Adrenal gland (tissue), 12 donors: ENCODE results near the gene PLA2G2C. TPM values are rescaled to one million over a fixed set of nuclear protein-coding genes. Genes with fewer than 3 reads are reported as not detected.
A peak's percentile ranks its signal among the peaks of the same experiment; 100 is the strongest.

Experiments
- DNase-seq, 7 donors: peaks; one replicate each; pipeline ENCODE4 v3.0.0-alpha.2; 2019 to 2020
- H3K27ac ChIP-seq, 5 donors: fragments of 200-600 bp; sonication (generic) in 4 of 5; 1 replicate in 3 of 5; 2 replicates in 2 of 5; pipeline versions ENCODE4 v1.5.1 to v1.8.0; 2016 to 2020; ENCODE audit warnings: mild to moderate bottlenecking in 1 of 5
- H3K27me3 ChIP-seq: fragments of 200-600 bp; 2 replicates; pipeline ENCODE4 v1.8.0; 2021
- H3K36me3 ChIP-seq, 2 donors: fragments of 200-600 bp; replicated peaks in 1 of 2; 1 replicate in 1 of 2; 2 replicates in 1 of 2; pipeline versions ENCODE4 v1.5.1 to v1.8.0; 2018 to 2022
- H3K4me1 ChIP-seq, 2 donors: fragments of 200-600 bp; replicated peaks in 1 of 2; 1 replicate in 1 of 2; 2 replicates in 1 of 2; pipeline versions ENCODE4 v1.5.1 to v1.8.0; 2018 to 2021
- H3K4me3 ChIP-seq, 4 donors: fragments of 200-600 bp; sonication (generic) in 3 of 4; one replicate each; pipeline ENCODE4 v1.5.1; 2016 to 2018
- H3K9me3 ChIP-seq, 3 donors: fragments of 200-600 bp; sonication (generic) in 1 of 3; replicated peaks in 1 of 3; 1 replicate in 2 of 3; 2 replicates in 1 of 3; pipeline versions ENCODE4 v1.5.1 to v1.8.0; 2016 to 2021
- CTCF ChIP-seq, 6 experiments: fragments of 450-650 bp in 4 of 6; fragments of 200-600 bp in 2 of 6; sonication (generic) in 1 of 6; IDR thresholded peaks; 1 replicate in 5 of 6; 2 replicates in 1 of 6; pipeline versions ENCODE4 v1.5.1 to v1.8.0; 2016 to 2021; ENCODE audit warnings: antibody characterized with exemption in 6 of 6, mild to moderate bottlenecking in 2 of 6, moderate library complexity in 1 of 6
- POLR2A ChIP-seq, 2 donors: fragments of 450-650 bp; IDR thresholded peaks; one replicate each; pipeline ENCODE4 v1.6.1; 2017; ENCODE audit warnings: antibody characterized with exemption in 2 of 2, mild to moderate bottlenecking in 2 of 2, moderate library complexity in 1 of 2
- WGBS, 4 donors: extraction: QIAGEN DNeasy Blood & Tissue Kit in 2 of 4; methylation state at CpG; one replicate each; pipeline versions ENCODE4 v1.1.5 to v1.1.7; 2013 to 2017; 5-methylcytosine and 5-hydroxymethylcytosine counted together
- intact Hi-C, 2 donors: fragments of 100-400 bp; cut with DNase I; formaldehyde crosslinking; loops; one replicate each; pipeline versions ENCODE4 v1.14.1 to v1.15.0; 2022 to 2023
- polyA plus RNA-seq, 3 donors: library from polyadenylated mRNA; stranded (reverse); fragments of 200-250 nt in 2 of 3; fragments of 350-450 nt in 1 of 3; fragmentation: Illumina TruSeq in 1 of 3; extraction: RNeasy Lipid Tissue Mini Kit (QIAGEN cat#74804) in 1 of 3; gene quantifications; one replicate each; pipeline ENCODE4 v1.2.3, GENCODE V29; 2013 to 2014
- total RNA-seq, 9 donors: library from RNA; depleted of rRNA in 4 of 9; stranded (reverse); fragments of >200 nt in 4 of 9; fragments of 120-200 nt in 1 of 9; fragmentation: NEBNext Ultra II Directional in 1 of 9; extraction: Animal tissue kit (Norgen Biotek cat#: 25700) in 1 of 9; gene quantifications; one replicate each; pipeline versions ENCODE4 v1.1.0 to v1.2.4, GENCODE V29; 2013 to 2023
- donor health status: healthy with polysubstance abuse.
- donor health status: Bipolar disorder and iron deficiency.
- donor health status: DM: yes; HTN: yes; CAD: no.
- donor health status: DM: no; HTN: no; CAD: no.
- donor health status: DM: no; HTN: no; CAD: no.
- donor health status: DM: yes; HTN: yes; CAD: no.

Gene PLA2G2C
- total and polyA plus RNA-seq, 12 donors, result 0.07 to 0.39 (median 0.12) TPM; not detected in 6

GRCh38 chr1:20191266-20191825 is 5.0 kb upstream of the PLA2G2C start:
- Histone ChIP-seq H3K27ac (no peak overlapping the region), H3K36me3 (no peaks in the 10 kb centered on the region), H3K4me1 (peaks cover 4 to 13% of the 10 kb centered on the region in 2 donors), H3K4me3 (no peak overlapping the region), H3K9me3 (no peaks in the 10 kb centered on the region), H3K27me3 (no peaks in the 10 kb centered on the region)
- DNase-seq, result peak in 2 of 7 donors; percentile 34 to 35
- intact Hi-C loops, result loop anchor here in 1 of 2 donors (10.0 kb wide), 1 partner anchor 87 kb away; no protein-coding TSS in a partner anchor
- WGBS, 4 donors, result 84 to 92% (median 91%) methylated on average over 12 of the region's 12 CpGs
- TF ChIP-seq CTCF (IDR thresholded peaks at IDR 0.05) (no peak), POLR2A (IDR thresholded peaks at IDR 0.05) (no peak)

DNA sequence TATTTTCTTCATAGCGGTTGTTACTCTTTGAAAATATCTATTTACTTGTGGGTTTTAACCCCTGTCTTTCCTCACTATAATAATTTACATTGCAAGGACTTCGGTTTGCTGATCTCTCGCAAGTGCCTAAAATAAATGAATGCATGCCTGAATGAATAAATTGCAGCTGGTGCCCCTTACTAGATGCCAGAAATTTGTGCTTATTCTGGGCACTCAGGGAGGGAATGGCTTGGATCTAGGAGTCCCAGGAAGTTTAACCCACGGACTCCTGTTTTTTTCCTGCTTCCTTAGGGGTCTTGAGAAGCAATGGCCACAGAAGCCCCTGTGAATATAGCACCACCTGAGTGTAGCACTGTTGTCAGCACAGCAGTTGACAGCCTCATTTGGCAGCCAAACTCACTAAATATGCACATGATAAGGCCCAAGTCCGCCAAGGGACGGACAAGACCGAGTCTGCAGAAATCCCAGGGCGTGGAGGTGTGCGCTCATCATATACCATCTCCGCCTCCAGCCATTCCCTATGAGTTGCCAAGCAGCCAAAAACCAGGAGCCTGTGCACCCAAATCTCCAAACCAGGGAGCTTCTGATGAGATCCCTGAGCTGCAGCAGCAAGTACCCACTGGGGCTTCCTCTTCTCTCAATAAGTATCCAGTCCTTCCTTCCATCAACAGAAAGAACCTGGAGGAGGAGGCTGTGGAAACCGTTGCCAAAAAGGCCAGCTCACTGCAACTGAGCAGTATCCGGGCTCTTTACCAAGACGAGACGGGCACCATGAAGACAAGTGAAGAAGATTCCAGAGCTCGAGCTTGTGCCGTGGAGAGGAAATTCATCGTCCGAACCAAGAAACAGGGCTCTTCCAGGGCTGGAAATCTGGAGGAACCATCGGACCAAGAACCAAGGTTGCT is 4.2 kb upstream of the PLA2G2C start:
- intact Hi-C loops, result loop anchor here in 1 of 2 donors (10.0 kb wide), 1 partner anchor 86 kb away; no protein-coding TSS in a partner anchor
- Histone ChIP-seq H3K4me1 (peaks cover 4 to 21% of the 10 kb centered on the region in 2 donors), H3K27ac (no peak overlapping the region), H3K9me3 (no peaks in the 10 kb centered on the region), H3K36me3 (no peaks in the 10 kb centered on the region), H3K4me3 (no peak overlapping the region), H3K27me3 (no peaks in the 10 kb centered on the region)
- no peak for DNase-seq
- TF ChIP-seq POLR2A (IDR thresholded peaks at IDR 0.05) (no peak), CTCF (IDR thresholded peaks at IDR 0.05) (no peak)
- 89 to 94% (median 93%) methylated on average over 13 to 19 of the region's 19 CpGs for WGBS, 4 donors

- no peaks in the 10 kb centered on the region for H3K27me3 ChIP-seq
- no peaks in the 10 kb centered on the region for H3K36me3 ChIP-seq
- 92 to 97% (median 95%) methylated on average over 4 of the region's 4 CpGs for WGBS, 4 donors
- no peaks in the 10 kb centered on the region for H3K9me3 ChIP-seq
- no peak for TF ChIP-seq POLR2A (IDR thresholded peaks at IDR 0.05)
- TF ChIP-seq CTCF (IDR thresholded peaks at IDR 0.05), result no peak
- H3K27ac ChIP-seq, result no peak overlapping the region
- no peak overlapping the region for H3K4me3 ChIP-seq
- intact Hi-C loops, result loop anchor here in 1 of 2 donors (10.0 kb wide), 1 partner anchor 85 kb away; no protein-coding TSS in a partner anchor
- H3K4me1 ChIP-seq, result peaks cover 4 to 21% of the 10 kb centered on the region in 2 donors
- no peak for DNase-seq
These were observed 3.3 kb upstream of the PLA2G2C start for GRCh38 chr1:20189664-20190063.

DNA sequence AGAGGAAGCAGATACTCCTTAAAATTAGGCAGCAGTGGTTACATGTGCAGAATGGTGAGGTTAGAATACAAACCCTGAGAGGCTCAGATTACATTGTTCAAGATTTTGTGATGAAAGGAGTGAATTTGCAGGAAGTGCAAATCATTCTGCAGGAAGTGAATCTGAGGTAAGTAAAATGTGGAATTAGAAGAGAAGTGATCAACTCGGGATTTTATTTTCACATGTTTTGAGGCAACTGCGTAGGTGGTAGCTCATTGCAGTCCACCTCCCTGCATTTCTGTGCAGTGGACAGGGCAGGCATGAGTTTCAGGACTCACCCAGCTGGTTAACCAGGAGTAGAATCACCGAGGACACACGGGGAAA is 2.1 kb upstream of the PLA2G2C start:
- 73 to 82% (median 77%) methylated on average over 4 of the region's 4 CpGs for WGBS, 4 donors
- H3K27me3 ChIP-seq, result no peaks in the 10 kb centered on the region

More for the DNA sequence above, 2.1 kb upstream of the PLA2G2C start:
- Histone ChIP-seq H3K36me3 (no peaks in the 10 kb centered on the region), H3K9me3 (no peaks in the 10 kb centered on the region), H3K4me3 (no peak overlapping the region), H3K4me1 (peaks cover 4 to 25% of the 10 kb centered on the region in 2 donors), H3K27ac (no peak overlapping the region)
- DNase-seq, result no peak
- intact Hi-C loops, result no loop called here
- TF ChIP-seq CTCF (IDR thresholded peaks at IDR 0.05) (no peak), POLR2A (IDR thresholded peaks at IDR 0.05) (no peak)
